22Rv1 (cell line): Measurements from ENCODE around the gene C1RL.

Source experiments
- CTCF ChIP-seq: fragments of 450-650 bp; IDR thresholded peaks from 2 replicates; pipeline ENCODE4 v1.5.1; 2017; ENCODE audit warnings: mild to moderate bottlenecking
- ZFX ChIP-seq: fragments of 450-650 bp; IDR thresholded peaks from 2 replicates; pipeline ENCODE4 v1.6.1; 2017; ENCODE audit warnings: antibody characterized with exemption, borderline replicate concordance

- TF ChIP-seq ZFX (no peak), CTCF (no peak)
Measured at GRCh38 chr12:7150356-7150755, 41.3 kb upstream of the C1RL start.
